HEK293 (cell line): ENCODE results near the gene NF2.

Source experiments
- ZBTB8A ChIP-seq: fragments of 450-650 bp; formaldehyde crosslinking; IDR thresholded peaks from 2 replicates; pipeline ENCODE4 v1.5.1; 2016; ENCODE audit warnings: missing biosample characterization, missing genetic modification characterization
- ZNF175 ChIP-seq: fragments of 450-650 bp; formaldehyde crosslinking; IDR thresholded peaks from 2 replicates; pipeline ENCODE4 v1.5.1; 2016; ENCODE audit warnings: missing biosample characterization, missing genetic modification characterization
- ZNF274 ChIP-seq, 2 experiments: fragments of 200-500 bp in 1 of 2; fragments of 450-650 bp in 1 of 2; sonication (Bioruptor generic) in 1 of 2; formaldehyde crosslinking in 1 of 2; IDR thresholded peaks; 2 replicates each; pipeline versions ENCODE4 v1.5.1 to v1.6.1; 2014 to 2016; ENCODE audit warnings: borderline replicate concordance in 1 of 2, inconsistent platforms in 1 of 2, low read length in 1 of 2, missing biosample characterization in 1 of 2, missing genetic modification characterization in 1 of 2
- ZNF624 ChIP-seq: fragments of 450-650 bp; formaldehyde crosslinking; IDR thresholded peaks from 2 replicates; pipeline ENCODE4 v1.5.1; 2017; ENCODE audit warnings: missing biosample characterization, missing genetic modification characterization
- TF ChIP-seq, protein P1 (sequence below): fragments of 450-650 bp; formaldehyde crosslinking; IDR thresholded peaks from 2 replicates; pipeline ENCODE4 v1.5.1; 2016; ENCODE audit warnings: missing biosample characterization, missing genetic modification characterization, low read depth
- TF ChIP-seq, protein P2 (sequence below): fragments of 450-650 bp; formaldehyde crosslinking; IDR thresholded peaks from 2 replicates; pipeline ENCODE4 v1.5.1; 2016; ENCODE audit warnings: missing biosample characterization, missing genetic modification characterization
- TF ChIP-seq, protein P3 (sequence below): fragments of 450-650 bp; formaldehyde crosslinking; IDR thresholded peaks from 2 replicates; pipeline ENCODE4 v1.5.1; 2016; ENCODE audit warnings: missing biosample characterization, missing genetic modification characterization, borderline replicate concordance
- TF ChIP-seq, protein P4 (sequence below): fragments of 450-650 bp; formaldehyde crosslinking; IDR thresholded peaks from 2 replicates; pipeline ENCODE4 v1.5.1; 2016; ENCODE audit warnings: missing biosample characterization, missing genetic modification characterization

DNA sequence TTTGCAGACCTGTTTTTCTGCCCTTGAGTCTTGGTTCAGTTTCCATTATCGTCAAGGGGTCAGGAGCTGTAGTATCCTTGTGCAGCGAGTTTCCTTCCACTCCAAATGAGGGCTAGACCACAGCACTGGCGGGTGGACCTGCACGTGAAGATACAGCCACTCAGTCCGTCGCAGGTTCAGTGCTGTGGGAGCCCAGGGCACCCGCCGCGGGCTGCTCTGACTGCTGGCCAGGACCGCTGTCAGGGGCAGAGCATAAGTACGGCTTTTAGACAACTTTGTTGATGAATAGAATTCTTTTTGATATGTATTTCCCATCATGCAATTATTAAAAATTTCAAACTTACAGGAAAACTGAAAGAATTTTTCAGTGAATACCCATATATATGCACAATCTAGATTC lies 56.6 kb downstream of the NF2 start:
- TF ChIP-seq, protein P1, sequence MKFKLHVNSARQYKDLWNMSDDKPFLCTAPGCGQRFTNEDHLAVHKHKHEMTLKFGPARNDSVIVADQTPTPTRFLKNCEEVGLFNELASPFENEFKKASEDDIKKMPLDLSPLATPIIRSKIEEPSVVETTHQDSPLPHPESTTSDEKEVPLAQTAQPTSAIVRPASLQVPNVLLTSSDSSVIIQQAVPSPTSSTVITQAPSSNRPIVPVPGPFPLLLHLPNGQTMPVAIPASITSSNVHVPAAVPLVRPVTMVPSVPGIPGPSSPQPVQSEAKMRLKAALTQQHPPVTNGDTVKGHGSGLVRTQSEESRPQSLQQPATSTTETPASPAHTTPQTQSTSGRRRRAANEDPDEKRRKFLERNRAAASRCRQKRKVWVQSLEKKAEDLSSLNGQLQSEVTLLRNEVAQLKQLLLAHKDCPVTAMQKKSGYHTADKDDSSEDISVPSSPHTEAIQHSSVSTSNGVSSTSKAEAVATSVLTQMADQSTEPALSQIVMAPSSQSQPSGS (tag by site-specific recombination): no peak
- TF ChIP-seq, protein P2, sequence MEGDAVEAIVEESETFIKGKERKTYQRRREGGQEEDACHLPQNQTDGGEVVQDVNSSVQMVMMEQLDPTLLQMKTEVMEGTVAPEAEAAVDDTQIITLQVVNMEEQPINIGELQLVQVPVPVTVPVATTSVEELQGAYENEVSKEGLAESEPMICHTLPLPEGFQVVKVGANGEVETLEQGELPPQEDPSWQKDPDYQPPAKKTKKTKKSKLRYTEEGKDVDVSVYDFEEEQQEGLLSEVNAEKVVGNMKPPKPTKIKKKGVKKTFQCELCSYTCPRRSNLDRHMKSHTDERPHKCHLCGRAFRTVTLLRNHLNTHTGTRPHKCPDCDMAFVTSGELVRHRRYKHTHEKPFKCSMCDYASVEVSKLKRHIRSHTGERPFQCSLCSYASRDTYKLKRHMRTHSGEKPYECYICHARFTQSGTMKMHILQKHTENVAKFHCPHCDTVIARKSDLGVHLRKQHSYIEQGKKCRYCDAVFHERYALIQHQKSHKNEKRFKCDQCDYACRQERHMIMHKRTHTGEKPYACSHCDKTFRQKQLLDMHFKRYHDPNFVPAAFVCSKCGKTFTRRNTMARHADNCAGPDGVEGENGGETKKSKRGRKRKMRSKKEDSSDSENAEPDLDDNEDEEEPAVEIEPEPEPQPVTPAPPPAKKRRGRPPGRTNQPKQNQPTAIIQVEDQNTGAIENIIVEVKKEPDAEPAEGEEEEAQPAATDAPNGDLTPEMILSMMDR: no peak
- TF ChIP-seq, protein P3, sequence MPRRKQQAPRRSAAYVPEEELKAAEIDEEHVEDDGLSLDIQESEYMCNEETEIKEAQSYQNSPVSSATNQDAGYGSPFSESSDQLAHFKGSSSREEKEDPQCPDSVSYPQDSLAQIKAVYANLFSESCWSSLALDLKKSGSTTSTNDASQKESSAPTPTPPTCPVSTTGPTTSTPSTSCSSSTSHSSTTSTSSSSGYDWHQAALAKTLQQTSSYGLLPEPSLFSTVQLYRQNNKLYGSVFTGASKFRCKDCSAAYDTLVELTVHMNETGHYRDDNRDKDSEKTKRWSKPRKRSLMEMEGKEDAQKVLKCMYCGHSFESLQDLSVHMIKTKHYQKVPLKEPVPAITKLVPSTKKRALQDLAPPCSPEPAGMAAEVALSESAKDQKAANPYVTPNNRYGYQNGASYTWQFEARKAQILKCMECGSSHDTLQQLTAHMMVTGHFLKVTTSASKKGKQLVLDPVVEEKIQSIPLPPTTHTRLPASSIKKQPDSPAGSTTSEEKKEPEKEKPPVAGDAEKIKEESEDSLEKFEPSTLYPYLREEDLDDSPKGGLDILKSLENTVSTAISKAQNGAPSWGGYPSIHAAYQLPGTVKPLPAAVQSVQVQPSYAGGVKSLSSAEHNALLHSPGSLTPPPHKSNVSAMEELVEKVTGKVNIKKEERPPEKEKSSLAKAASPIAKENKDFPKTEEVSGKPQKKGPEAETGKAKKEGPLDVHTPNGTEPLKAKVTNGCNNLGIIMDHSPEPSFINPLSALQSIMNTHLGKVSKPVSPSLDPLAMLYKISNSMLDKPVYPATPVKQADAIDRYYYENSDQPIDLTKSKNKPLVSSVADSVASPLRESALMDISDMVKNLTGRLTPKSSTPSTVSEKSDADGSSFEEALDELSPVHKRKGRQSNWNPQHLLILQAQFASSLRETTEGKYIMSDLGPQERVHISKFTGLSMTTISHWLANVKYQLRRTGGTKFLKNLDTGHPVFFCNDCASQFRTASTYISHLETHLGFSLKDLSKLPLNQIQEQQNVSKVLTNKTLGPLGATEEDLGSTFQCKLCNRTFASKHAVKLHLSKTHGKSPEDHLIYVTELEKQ (tag by site-specific recombination): no peak
- no peak for TF ChIP-seq ZNF624 (tag by site-specific recombination)
- TF ChIP-seq ZNF274 (IDR thresholded peaks at IDR 0.05; ENCODE audit: low read length): no peak
- no peak for TF ChIP-seq ZNF274 (tag by site-specific recombination; IDR thresholded peaks at IDR 0.05; ENCODE audit: borderline replicate concordance)
- TF ChIP-seq ZNF175 (tag by site-specific recombination): no peak
- TF ChIP-seq, protein P4, sequence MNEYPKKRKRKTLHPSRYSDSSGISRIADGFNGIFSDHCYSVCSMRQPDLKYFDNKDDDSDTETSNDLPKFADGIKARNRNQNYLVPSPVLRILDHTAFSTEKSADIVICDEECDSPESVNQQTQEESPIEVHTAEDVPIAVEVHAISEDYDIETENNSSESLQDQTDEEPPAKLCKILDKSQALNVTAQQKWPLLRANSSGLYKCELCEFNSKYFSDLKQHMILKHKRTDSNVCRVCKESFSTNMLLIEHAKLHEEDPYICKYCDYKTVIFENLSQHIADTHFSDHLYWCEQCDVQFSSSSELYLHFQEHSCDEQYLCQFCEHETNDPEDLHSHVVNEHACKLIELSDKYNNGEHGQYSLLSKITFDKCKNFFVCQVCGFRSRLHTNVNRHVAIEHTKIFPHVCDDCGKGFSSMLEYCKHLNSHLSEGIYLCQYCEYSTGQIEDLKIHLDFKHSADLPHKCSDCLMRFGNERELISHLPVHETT (tag by site-specific recombination): no peak
- TF ChIP-seq ZBTB8A (tag by site-specific recombination): no peak
